ENCODE measurements around the gene MRTFA. TPM values are rescaled to one million over a fixed set of nuclear protein-coding genes. Genes with fewer than 3 reads are reported as not detected.
"Not testable (repeated sequence)": the region's sequence is repeated elsewhere in the genome, so short reads cannot be mapped to it uniquely, and the experiment has no call there.

MRTFA gene
- total RNA-seq, 1 donor from 2014 or later, result 53.0 TPM

- no peak overlapping the region for H3K4me3 ChIP-seq (ENCODE audit: low read depth, low read length)
- no peaks in the 10 kb centered on the region for H3K36me3 ChIP-seq (ENCODE audit: control insufficient read depth, insufficient read depth, low read length)
- TF ChIP-seq CTCF (IDR thresholded peaks at IDR 0.05; ENCODE audit: insufficient read depth, low read length, poor library complexity, severe bottlenecking), result no peak
- no peak for DNase-seq (ENCODE audit: low read depth)
- no peaks in the 10 kb centered on the region for H3K27me3 ChIP-seq (ENCODE audit: control insufficient read depth, insufficient read depth, low read length)
Measured at GRCh38 chr22:40666151-40666848, 29.8 kb upstream of the MRTFA start.

- TF ChIP-seq CTCF (IDR thresholded peaks at IDR 0.05; ENCODE audit: insufficient read depth, low read length, poor library complexity, severe bottlenecking), result no peak
- H3K4me3 ChIP-seq (ENCODE audit: low read depth, low read length), result no peak overlapping the region
- H3K27me3 ChIP-seq (ENCODE audit: control insufficient read depth, insufficient read depth, low read length), result no peaks in the 10 kb centered on the region
- H3K36me3 ChIP-seq (ENCODE audit: control insufficient read depth, insufficient read depth, low read length), result no peaks in the 10 kb centered on the region
- no peak for DNase-seq (ENCODE audit: low read depth)
Measured at GRCh38 chr22:40665312-40665711, 28.8 kb upstream of the MRTFA start.

GRCh38 chr22:40661671-40662070 lies 25.2 kb upstream of the MRTFA start:
- no peaks in the 10 kb centered on the region for H3K27me3 ChIP-seq (ENCODE audit: control insufficient read depth, insufficient read depth, low read length)
- H3K4me3 ChIP-seq (ENCODE audit: low read depth, low read length), result no peak overlapping the region
- no peaks in the 10 kb centered on the region for H3K36me3 ChIP-seq (ENCODE audit: control insufficient read depth, insufficient read depth, low read length)
- no peak for TF ChIP-seq CTCF (IDR thresholded peaks at IDR 0.05; ENCODE audit: insufficient read depth, low read length, poor library complexity, severe bottlenecking)
- no peak for DNase-seq (ENCODE audit: low read depth)

- H3K36me3 ChIP-seq (ENCODE audit: control insufficient read depth, insufficient read depth, low read length), result no peaks in the 10 kb centered on the region
- no peaks in the 10 kb centered on the region for H3K27me3 ChIP-seq (ENCODE audit: control insufficient read depth, insufficient read depth, low read length)
- no peak for DNase-seq (ENCODE audit: low read depth)
- TF ChIP-seq CTCF (IDR thresholded peaks at IDR 0.05; ENCODE audit: insufficient read depth, low read length, poor library complexity, severe bottlenecking), result no peak
- no peak overlapping the region for H3K4me3 ChIP-seq (ENCODE audit: low read depth, low read length)
Measured at GRCh38 chr22:40660730-40661129, 24.2 kb upstream of the MRTFA start.

GRCh38 chr22:40659166-40659565 lies 22.6 kb upstream of the MRTFA start:
- no peak for DNase-seq (ENCODE audit: low read depth)
- Histone ChIP-seq H3K27me3 (ENCODE audit: control insufficient read depth, insufficient read depth, low read length) (no peaks in the 10 kb centered on the region), H3K36me3 (ENCODE audit: control insufficient read depth, insufficient read depth, low read length) (no peaks in the 10 kb centered on the region), H3K4me3 (ENCODE audit: low read depth, low read length) (no peak overlapping the region)
- TF ChIP-seq CTCF (IDR thresholded peaks at IDR 0.05; ENCODE audit: insufficient read depth, low read length, poor library complexity, severe bottlenecking), result no peak

- not testable (repeated sequence) for H3K36me3 ChIP-seq (ENCODE audit: control insufficient read depth, insufficient read depth, low read length); H3K27me3 ChIP-seq (ENCODE audit: control insufficient read depth, insufficient read depth, low read length); DNase-seq (ENCODE audit: low read depth); H3K4me3 ChIP-seq (ENCODE audit: low read depth, low read length)
Measured at GRCh38 chr22:40656651-40657050, 20.1 kb upstream of the MRTFA start.

- H3K36me3 ChIP-seq (ENCODE audit: control insufficient read depth, insufficient read depth, low read length); H3K4me3 ChIP-seq (ENCODE audit: low read depth, low read length); H3K27me3 ChIP-seq (ENCODE audit: control insufficient read depth, insufficient read depth, low read length); DNase-seq (ENCODE audit: low read depth): not testable (repeated sequence)
Measured at GRCh38 chr22:40655941-40656340, 19.4 kb upstream of the MRTFA start.

All from kidney epithelial cell (primary cell).